HCT116 (cell line): Measurements from ENCODE around the gene CFDP1. TPM values are rescaled to one million over a fixed set of nuclear protein-coding genes. Genes with fewer than 3 reads are reported as not detected.
A peak's percentile ranks its signal among the peaks of the same experiment; 100 is the strongest.

Experiments
- ATAC-seq: fragments of 200-7000 bp; cut with Tn5 transposase; 2 replicates; pipeline ENCODE4 v1.9.1; 2020; ENCODE audit warnings: mild to moderate bottlenecking, moderate library complexity
- BruUV-seq: library from RNA; stranded (reverse); fragments of 400-500 nt; replicated peaks from 2 replicates; lab custom pipeline; 2021; lab: Mats Ljungman, UMichigan
- CTCF ChIA-PET: fragments of 300-600 bp; sonication (Branson Sonifier 250); formaldehyde crosslinking; loops from one replicate; lab custom pipeline; 2021; ENCODE audit warnings: antibody characterized with exemption; lab: Charles Lee
- POLR2A ChIA-PET: fragments of 300-600, 350-600 bp; sonication (Branson Sonifier 250); formaldehyde crosslinking; loops from one replicate; lab custom pipeline; 2021; ENCODE audit warnings: antibody characterized with exemption; lab: Charles Lee
- RAD21 ChIA-PET, 2 experiments: fragments of 300-600 bp; sonication (Branson Sonifier 250); formaldehyde crosslinking; loops; one replicate each; lab custom pipeline; 2023; ENCODE audit warnings: low total read pairs in 2 of 2; ENCODE audit not compliant: uncharacterized antibody in 2 of 2, unreplicated experiment in 2 of 2, low non-redundant PET in 1 of 2; lab: Charles Lee
- DNase-seq: peaks from one replicate; pipeline ENCODE4 v3.0.0-alpha.2; 2010; ENCODE audit warnings: low read depth, low spot score
- H2AFZ ChIP-seq: fragments of 200-600 bp; shearing (Covaris generic), sonication (generic); 2 replicates; pipeline ENCODE4 v1.6.1; 2017; ENCODE audit warnings: low read depth, mixed run types, mixed read lengths, antibody characterized with exemption, low read length; ENCODE audit not compliant: poor library complexity, severe bottlenecking
- H3K27ac ChIP-seq: 2 replicates; pipeline ENCODE4 v1.5.1; 2012; ENCODE audit warnings: low read depth, low read length
- H3K27me3 ChIP-seq: fragments of 200-600 bp; sonication (generic); 2 replicates; pipeline ENCODE4 v1.6.1; 2016; ENCODE audit warnings: mixed run types, low read length, mixed read lengths; ENCODE audit not compliant: insufficient read depth
- H3K36me3 ChIP-seq, 2 experiments: fragments of 200-500 bp in 1 of 2; fragments of 200-600 bp in 1 of 2; sonication (Bioruptor generic) in 1 of 2; sonication (generic) in 1 of 2; 2 replicates each; pipeline versions ENCODE4 v1.5.1 to v1.6.1; 2014 to 2016; ENCODE audit warnings: low read length in 2 of 2, inconsistent platforms in 1 of 2, mixed read lengths in 1 of 2, mixed run types in 1 of 2; ENCODE audit not compliant: insufficient read depth in 2 of 2, control insufficient read depth in 1 of 2
- H3K4me1 ChIP-seq, 2 experiments: fragments of 200-600 bp in 1 of 2; sonication (generic) in 1 of 2; 2 replicates each; pipeline versions ENCODE4 v1.5.1 to v1.6.1; 2012 to 2017; ENCODE audit warnings: low read length in 2 of 2, inconsistent platforms in 1 of 2, mild to moderate bottlenecking in 1 of 2, mixed read lengths in 1 of 2, mixed run types in 1 of 2, moderate library complexity in 1 of 2; ENCODE audit not compliant: insufficient read depth in 2 of 2, control insufficient read depth in 1 of 2
- H3K4me2 ChIP-seq: fragments of 200-600 bp; sonication (generic); 2 replicates; pipeline ENCODE4 v1.6.1; 2017; ENCODE audit warnings: mixed run types, low read length, mixed read lengths
- H3K4me3 ChIP-seq, 2 experiments: fragments of 200-600 bp in 1 of 2; sonication (generic) in 1 of 2; replicated peaks in 1 of 2; 2 replicates each; pipeline ENCODE4 v1.5.1; 2011 to 2016; ENCODE audit warnings: low read length in 2 of 2, control low read depth in 1 of 2, low read depth in 1 of 2, mild to moderate bottlenecking in 1 of 2, mixed read lengths in 1 of 2, mixed run types in 1 of 2
- H3K79me2 ChIP-seq: fragments of 200-600 bp; sonication (generic); 2 replicates; pipeline ENCODE4 v1.6.1; 2017; ENCODE audit warnings: mild to moderate bottlenecking, mixed run types, low read length, moderate library complexity, mixed read lengths; ENCODE audit not compliant: insufficient read depth
- H3K9ac ChIP-seq: fragments of 200-600 bp; sonication (generic); 2 replicates; pipeline ENCODE4 v1.6.1; 2016; ENCODE audit warnings: low read length, mixed read lengths
- H3K9me2 ChIP-seq: fragments of 200-600 bp; sonication (generic), shearing (Covaris generic); 2 replicates; pipeline ENCODE4 v1.6.1; 2017; ENCODE audit warnings: mixed run types, mild to moderate bottlenecking, moderate library complexity; ENCODE audit not compliant: insufficient read depth
- H3K9me3 ChIP-seq, 2 experiments: fragments of 200-500 bp in 1 of 2; fragments of 200-600 bp in 1 of 2; sonication (Bioruptor generic) in 1 of 2; sonication (generic) in 1 of 2; 2 replicates each; pipeline ENCODE4 v1.6.1; 2014 to 2017; ENCODE audit warnings: low read length in 2 of 2, mixed read lengths in 2 of 2, inconsistent platforms in 1 of 2, low read depth in 1 of 2, mild to moderate bottlenecking in 1 of 2, mixed run types in 1 of 2, moderate library complexity in 1 of 2; ENCODE audit not compliant: control insufficient read depth in 1 of 2, insufficient read depth in 1 of 2
- H4K20me1 ChIP-seq: fragments of 200-600 bp; sonication (generic), shearing (Covaris generic); 2 replicates; pipeline ENCODE4 v1.6.1; 2017; ENCODE audit warnings: mixed run types, mild to moderate bottlenecking, moderate library complexity; ENCODE audit not compliant: insufficient read depth
- CBX3 ChIP-seq: IDR thresholded peaks from 2 replicates; pipeline ENCODE4 v1.6.1; 2012; ENCODE audit warnings: low read depth
- CEBPB ChIP-seq: IDR thresholded peaks from 2 replicates; pipeline ENCODE4 v1.6.1; 2012; ENCODE audit warnings: low read depth
- EGR1 ChIP-seq: IDR thresholded peaks from 2 replicates; pipeline ENCODE4 v1.6.1; 2012; ENCODE audit warnings: low read depth
- ELF1 ChIP-seq: IDR thresholded peaks from 2 replicates; pipeline ENCODE4 v1.6.1; 2012; ENCODE audit warnings: low read depth, borderline replicate concordance
- EZH2phosphoT487 ChIP-seq: fragments of 200-600 bp; IDR thresholded peaks from 2 replicates; pipeline ENCODE4 v1.6.1; 2018; ENCODE audit warnings: antibody characterized with exemption, borderline replicate concordance
- JUND ChIP-seq: IDR thresholded peaks from 2 replicates; pipeline ENCODE4 v1.6.1; 2012
- MAX ChIP-seq: IDR thresholded peaks from 2 replicates; pipeline ENCODE4 v1.6.1; 2012
- POLR2A ChIP-seq: IDR thresholded peaks from 2 replicates; pipeline ENCODE4 v1.7.0; 2011; ENCODE audit warnings: borderline replicate concordance; ENCODE audit not compliant: insufficient read depth, insufficient read length; ENCODE audit errors: extremely low read depth
- POLR2AphosphoS5 ChIP-seq: IDR thresholded peaks from 2 replicates; pipeline ENCODE4 v1.6.1; 2011; ENCODE audit warnings: mild to moderate bottlenecking, low read depth, low read length, moderate library complexity
- RAD21 ChIP-seq: IDR thresholded peaks from 2 replicates; pipeline ENCODE4 v1.6.1; 2012; ENCODE audit warnings: low read depth, mild to moderate bottlenecking
- REST ChIP-seq: IDR thresholded peaks from 2 replicates; pipeline ENCODE4 v1.6.1; 2012; ENCODE audit warnings: low read depth
- SP1 ChIP-seq: IDR thresholded peaks from 2 replicates; pipeline ENCODE4 v1.6.1; 2012; ENCODE audit warnings: low read depth
- SRF ChIP-seq: IDR thresholded peaks from 2 replicates; pipeline ENCODE4 v1.6.1; 2012; ENCODE audit warnings: low read depth
- TCF7L2 ChIP-seq: IDR thresholded peaks from 2 replicates; pipeline ENCODE4 v1.7.0; 2011; ENCODE audit warnings: borderline replicate concordance, inconsistent platforms; ENCODE audit not compliant: insufficient read depth, insufficient read length; ENCODE audit errors: extremely low read depth
- YY1 ChIP-seq: IDR thresholded peaks from 2 replicates; pipeline ENCODE4 v1.6.1; 2011; ENCODE audit warnings: low read length, low read depth, moderate library complexity, mild to moderate bottlenecking; ENCODE audit not compliant: insufficient replicate concordance; ENCODE audit errors: extremely low read depth
- ZFX ChIP-seq: fragments of 450-650 bp; IDR thresholded peaks from 2 replicates; pipeline ENCODE4 v1.6.1; 2017
- intact Hi-C: fragments of 100-400 bp; cut with micrococcal nuclease; formaldehyde crosslinking; loops from 2 replicates; pipeline ENCODE4 v1.10.0; 2022
- total RNA-seq: library from RNA; stranded (reverse); gene quantifications from one replicate; pipeline ENCODE4 v1.2.1, GENCODE V29; 2021; ENCODE audit not compliant: unreplicated experiment
- TF ChIP-seq, protein P1 (sequence below): IDR thresholded peaks from 2 replicates; pipeline ENCODE4 v1.6.1; 2011; ENCODE audit warnings: mild to moderate bottlenecking, low read length, moderate library complexity; ENCODE audit not compliant: insufficient replicate concordance; ENCODE audit errors: extremely low read depth
- TF ChIP-seq, protein P2 (sequence below): IDR thresholded peaks from 2 replicates; pipeline ENCODE4 v1.6.1; 2012
- TF ChIP-seq, protein P3 (sequence below), 3 experiments: fragments of 200-600 bp in 1 of 3; sonication (generic) in 1 of 3; IDR thresholded peaks in 2 of 3; conservative IDR thresholded peaks in 1 of 3; 2 replicates each; pipeline ENCODE4 v1.5.1; 2012 to 2017; ENCODE audit warnings: low read depth in 2 of 3, low read length in 2 of 3, antibody characterized with exemption in 1 of 3, borderline replicate concordance in 1 of 3, control low read depth in 1 of 3, mild to moderate bottlenecking in 1 of 3, mixed read lengths in 1 of 3, mixed run types in 1 of 3, moderate library complexity in 1 of 3; ENCODE audit not compliant: insufficient read depth in 1 of 3

The CFDP1 gene
- total RNA-seq, 1 experiment from 2014 or later = 45.3 TPM

DNA sequence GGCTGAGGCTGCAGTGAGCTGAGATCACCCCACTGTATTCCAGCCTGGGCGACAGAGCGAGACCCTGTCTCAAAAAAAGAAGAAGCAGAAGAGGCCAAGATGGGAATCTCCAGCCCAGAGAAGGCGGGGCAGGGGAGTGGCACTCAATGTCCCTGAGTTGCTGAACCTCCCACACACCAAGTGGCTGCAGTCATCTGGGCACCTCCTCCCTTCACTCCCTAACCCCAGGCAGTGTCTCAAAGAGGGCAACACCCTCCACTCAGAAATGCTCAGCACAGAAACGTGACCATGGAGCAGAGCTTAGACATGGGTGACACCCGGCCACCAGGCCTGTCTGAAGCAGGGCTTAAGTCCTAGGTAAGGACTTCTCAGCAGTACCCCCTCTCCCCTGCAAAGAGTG is 145.6 kb downstream of the CFDP1 start:
- DNase-seq (no peak), ATAC-seq (peak; percentile 46)
- Histone ChIP-seq H3K36me3 (no peaks in the 10 kb centered on the region; a peak in 1 of 4 replicates), H3K79me2 (no peaks in the 10 kb centered on the region), H3K9me3 (no peaks in the 10 kb centered on the region), H3K27ac (no peak overlapping the region), H3K4me3 (no peak overlapping the region), H2AFZ (no peak overlapping the region), H4K20me1 (no peaks in the 10 kb centered on the region), H3K9me2 (no peaks in the 10 kb centered on the region), H3K4me2 (no peak overlapping the region), H3K27me3 (no peaks in the 10 kb centered on the region), H3K4me1 (peaks cover 4 to 31% of the 10 kb centered on the region in 2 experiments; a peak in 3 of 4 replicates), H3K9ac (no peak overlapping the region)
- no TSS peak for BruUV-seq
- TF ChIP-seq YY1 = no peak
- TF ChIP-seq ELF1 = no peak
- no peak for TF ChIP-seq POLR2A
- TF ChIP-seq, protein P1, sequence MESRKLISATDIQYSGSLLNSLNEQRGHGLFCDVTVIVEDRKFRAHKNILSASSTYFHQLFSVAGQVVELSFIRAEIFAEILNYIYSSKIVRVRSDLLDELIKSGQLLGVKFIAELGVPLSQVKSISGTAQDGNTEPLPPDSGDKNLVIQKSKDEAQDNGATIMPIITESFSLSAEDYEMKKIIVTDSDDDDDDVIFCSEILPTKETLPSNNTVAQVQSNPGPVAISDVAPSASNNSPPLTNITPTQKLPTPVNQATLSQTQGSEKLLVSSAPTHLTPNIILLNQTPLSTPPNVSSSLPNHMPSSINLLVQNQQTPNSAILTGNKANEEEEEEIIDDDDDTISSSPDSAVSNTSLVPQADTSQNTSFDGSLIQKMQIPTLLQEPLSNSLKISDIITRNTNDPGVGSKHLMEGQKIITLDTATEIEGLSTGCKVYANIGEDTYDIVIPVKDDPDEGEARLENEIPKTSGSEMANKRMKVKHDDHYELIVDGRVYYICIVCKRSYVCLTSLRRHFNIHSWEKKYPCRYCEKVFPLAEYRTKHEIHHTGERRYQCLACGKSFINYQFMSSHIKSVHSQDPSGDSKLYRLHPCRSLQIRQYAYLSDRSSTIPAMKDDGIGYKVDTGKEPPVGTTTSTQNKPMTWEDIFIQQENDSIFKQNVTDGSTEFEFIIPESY = no peak
- TF ChIP-seq RAD21 = no peak
- TF ChIP-seq CBX3 = no peak
- no peak for TF ChIP-seq ZFX
- no peak for TF ChIP-seq TCF7L2
- TF ChIP-seq MAX = no peak
- no peak for TF ChIP-seq REST
- no peak for TF ChIP-seq SP1
- TF ChIP-seq EGR1 = no peak
- no peak for TF ChIP-seq JUND
- no peak for TF ChIP-seq SRF
- TF ChIP-seq, protein P2, sequence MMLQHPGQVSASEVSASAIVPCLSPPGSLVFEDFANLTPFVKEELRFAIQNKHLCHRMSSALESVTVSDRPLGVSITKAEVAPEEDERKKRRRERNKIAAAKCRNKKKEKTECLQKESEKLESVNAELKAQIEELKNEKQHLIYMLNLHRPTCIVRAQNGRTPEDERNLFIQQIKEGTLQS = no peak
- TF ChIP-seq EZH2phosphoT487 = no peak
- TF ChIP-seq POLR2AphosphoS5 = no peak
- TF ChIP-seq, protein P3, sequence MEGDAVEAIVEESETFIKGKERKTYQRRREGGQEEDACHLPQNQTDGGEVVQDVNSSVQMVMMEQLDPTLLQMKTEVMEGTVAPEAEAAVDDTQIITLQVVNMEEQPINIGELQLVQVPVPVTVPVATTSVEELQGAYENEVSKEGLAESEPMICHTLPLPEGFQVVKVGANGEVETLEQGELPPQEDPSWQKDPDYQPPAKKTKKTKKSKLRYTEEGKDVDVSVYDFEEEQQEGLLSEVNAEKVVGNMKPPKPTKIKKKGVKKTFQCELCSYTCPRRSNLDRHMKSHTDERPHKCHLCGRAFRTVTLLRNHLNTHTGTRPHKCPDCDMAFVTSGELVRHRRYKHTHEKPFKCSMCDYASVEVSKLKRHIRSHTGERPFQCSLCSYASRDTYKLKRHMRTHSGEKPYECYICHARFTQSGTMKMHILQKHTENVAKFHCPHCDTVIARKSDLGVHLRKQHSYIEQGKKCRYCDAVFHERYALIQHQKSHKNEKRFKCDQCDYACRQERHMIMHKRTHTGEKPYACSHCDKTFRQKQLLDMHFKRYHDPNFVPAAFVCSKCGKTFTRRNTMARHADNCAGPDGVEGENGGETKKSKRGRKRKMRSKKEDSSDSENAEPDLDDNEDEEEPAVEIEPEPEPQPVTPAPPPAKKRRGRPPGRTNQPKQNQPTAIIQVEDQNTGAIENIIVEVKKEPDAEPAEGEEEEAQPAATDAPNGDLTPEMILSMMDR (IDR thresholded peaks at IDR 0.05 in 2 of 3, conservative IDR thresholded peaks at IDR 0.05 in 1 of 3; ENCODE audit: borderline replicate concordance in 1 of 3, insufficient read depth in 1 of 3, low read depth in 2 of 3, low read length in 2 of 3) = no peak
- no peak for TF ChIP-seq CEBPB
- RAD21 ChIA-PET = no interaction called here
- POLR2A ChIA-PET = no interaction called here
- CTCF ChIA-PET = no interaction called here
- intact Hi-C loops = no loop called here
